GM11168 (cell line): ENCODE results near the gene GBF1.

Source experiments
- in situ Hi-C: fragments of 300-500 bp; cut with MboI; formaldehyde crosslinking; loops from one replicate; pipeline ENCODE4 v1.12.0; 2022; ENCODE audit warnings: low sequenced_read_pairs; ENCODE audit not compliant: unreplicated experiment

The GBF1 gene

GRCh38 chr10:102264371-102264770 lies 19.0 kb downstream of the GBF1 start:
- in situ Hi-C loops: no loop called here

DNA sequence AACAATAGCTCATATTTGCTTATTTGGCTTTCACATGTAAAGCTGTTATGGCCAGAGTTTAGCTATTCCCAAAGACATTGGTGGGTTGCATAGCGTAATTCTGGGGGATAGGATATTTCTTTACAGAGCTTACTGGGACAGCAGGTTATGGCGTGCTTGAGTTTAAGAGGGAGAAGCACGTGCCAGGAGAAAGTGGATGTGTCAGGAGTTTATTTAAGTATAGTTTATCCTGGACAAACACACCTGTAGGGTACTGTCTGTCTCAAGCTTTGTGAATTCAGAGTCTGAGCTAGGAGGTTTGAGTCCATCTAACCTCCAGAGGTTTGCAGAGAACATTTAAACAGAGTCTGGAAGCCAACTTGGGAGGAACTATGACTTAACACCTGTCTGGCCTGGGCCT lies 21.3 kb downstream of the GBF1 start:
- in situ Hi-C loops: no loop called here

DNA sequence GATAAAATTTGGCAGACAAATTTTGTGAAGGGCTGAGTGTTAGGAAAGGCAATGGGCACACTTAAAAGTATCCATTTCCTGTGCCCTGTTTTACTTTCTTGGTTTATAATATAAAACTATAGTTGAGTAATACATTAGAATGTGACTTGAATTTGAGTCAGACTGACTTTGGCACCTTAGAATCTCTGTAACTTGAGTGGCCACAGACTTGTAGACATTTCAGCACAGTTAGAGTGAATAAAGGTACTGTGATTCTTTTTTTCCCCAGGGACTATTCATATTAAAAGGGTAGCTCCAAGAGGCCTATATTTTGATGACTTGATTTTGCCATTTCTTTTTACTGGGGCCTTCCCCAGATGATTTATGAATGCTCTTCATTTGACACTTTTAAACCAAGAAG lies 22.4 kb downstream of the GBF1 start:
- in situ Hi-C loops: no loop called here

DNA sequence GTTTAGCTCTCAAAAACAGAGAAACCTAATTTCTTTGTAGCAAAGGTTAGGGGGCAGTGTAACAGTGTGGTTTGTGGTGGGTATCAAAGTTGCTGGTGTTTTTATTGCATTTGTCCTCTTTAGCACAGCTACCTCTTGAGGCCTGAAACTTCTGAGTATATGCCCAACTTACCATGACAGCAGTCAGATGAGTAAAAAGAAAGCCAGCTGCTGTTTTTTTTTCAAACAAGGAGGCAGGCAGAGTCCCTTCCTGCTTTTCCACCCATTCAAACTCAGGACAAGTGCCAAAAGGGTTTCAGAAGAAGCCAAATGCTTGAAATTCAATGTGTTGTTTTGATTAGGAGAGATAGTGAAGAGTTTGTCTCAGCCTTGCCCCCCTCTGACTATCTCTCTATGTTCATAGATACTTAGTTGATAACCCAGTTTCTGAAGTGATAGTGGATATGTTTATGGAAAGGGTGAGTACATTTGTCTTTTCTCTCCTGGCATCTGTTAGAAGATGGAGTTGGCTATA lies 23.1 kb downstream of the GBF1 start:
- in situ Hi-C loops: no loop called here

DNA sequence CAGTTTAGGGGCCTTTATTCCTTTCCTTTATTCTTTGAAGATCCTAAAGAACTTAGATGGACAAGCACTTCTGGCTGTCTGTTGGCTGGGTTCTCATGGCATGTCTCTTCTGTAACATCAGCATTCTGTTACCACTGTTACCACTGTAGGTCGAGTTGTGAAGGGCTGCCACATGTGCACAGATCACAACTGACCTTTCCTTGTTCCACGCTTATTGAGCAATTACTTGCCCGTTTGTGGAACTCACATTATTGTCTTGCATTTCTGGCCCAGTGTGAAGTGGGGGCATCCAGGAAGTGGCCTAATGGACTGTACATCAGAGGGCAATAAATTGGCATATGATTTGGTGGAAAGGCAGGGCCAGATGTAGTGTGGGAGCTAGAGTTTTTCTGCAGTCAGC lies 23.7 kb downstream of the GBF1 start:
- in situ Hi-C loops: no loop called here

DNA sequence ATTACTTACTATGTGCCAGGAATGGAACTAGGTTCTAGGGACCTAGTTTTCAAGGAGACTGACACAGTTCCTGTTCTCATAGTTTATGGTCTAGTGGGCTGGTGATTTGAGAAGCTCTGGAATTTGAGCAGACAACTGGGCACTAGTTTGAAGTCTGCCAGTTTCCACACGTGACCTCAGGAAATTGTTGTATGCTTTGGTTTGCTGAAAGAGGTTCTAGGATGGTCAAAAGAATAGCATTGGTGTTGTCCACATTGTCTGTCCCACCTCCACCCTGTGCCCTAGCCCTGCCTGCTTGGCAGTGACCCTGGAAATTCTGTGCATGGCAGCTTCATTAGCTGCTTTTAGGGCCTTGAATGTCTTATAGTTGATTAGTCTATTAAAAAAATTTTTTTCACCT lies 28.7 kb downstream of the GBF1 start:
- in situ Hi-C loops: no loop called here

DNA sequence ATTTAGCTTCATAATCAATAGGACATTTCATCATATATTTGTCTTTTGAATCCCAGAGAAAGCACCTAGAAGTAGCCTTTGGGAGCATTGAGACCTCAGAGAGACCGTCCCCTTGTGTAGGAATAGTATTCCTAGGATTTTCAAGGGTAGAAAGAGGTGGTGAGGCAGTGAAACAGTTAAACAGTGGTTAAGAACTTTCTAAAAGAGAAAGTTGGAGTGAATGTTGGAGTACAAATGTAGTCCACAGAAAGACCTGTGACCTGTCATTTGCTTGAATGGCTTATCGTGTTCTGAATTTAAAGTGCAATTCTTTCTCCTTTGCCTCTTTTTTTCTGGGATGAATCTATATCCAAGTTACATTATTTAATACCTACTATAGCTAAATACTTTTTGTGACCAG lies 30.0 kb downstream of the GBF1 start:
- in situ Hi-C loops: no loop called here

DNA sequence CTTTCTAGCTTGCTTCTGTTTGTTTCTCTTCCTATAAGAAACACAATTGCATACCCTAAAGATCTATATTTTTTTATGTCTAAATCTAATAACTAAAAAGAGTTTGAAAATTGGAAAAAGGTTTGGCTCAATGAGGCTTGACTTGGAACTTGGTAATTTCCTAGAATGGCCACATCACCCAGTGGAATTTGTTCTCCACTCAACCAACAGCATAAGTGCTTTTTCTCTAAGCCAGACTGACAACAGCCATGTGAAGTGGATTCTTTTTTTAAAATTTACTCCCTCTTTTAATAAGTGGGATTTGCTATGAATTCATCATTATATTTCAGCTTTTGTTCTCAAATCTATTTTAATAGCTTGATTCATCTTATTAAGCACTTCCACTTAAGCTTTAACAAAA lies 33.8 kb downstream of the GBF1 start:
- in situ Hi-C loops: no loop called here

- in situ Hi-C loops: no loop called here
Observed at GRCh38 chr10:102280397-102281101, 35.2 kb downstream of the GBF1 start.

- in situ Hi-C loops: no loop called here
Observed at GRCh38 chr10:102281102-102281487, 35.8 kb downstream of the GBF1 start.

- in situ Hi-C loops: no loop called here
Observed at GRCh38 chr10:102283488-102283887, 38.2 kb downstream of the GBF1 start.

DNA sequence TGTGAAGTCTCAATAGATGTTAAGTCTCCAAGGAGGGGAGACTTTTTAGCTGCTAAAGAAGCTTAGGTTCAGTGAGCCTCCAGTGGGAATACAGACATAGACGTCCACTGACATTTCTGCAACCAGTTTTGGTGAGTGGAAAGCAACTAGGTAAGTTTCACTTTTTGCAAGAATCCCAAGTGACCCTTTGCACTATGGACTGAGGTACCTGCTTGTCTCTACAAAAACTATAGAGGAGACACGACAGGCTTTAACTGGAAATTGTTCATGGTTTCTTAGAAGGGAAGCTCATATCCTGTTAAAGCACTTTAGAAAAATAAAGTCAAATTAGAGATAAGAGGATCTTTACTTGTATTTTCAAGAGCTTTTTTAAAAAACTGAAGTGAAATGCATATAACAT lies 38.6 kb downstream of the GBF1 start:
- in situ Hi-C loops: no loop called here

DNA sequence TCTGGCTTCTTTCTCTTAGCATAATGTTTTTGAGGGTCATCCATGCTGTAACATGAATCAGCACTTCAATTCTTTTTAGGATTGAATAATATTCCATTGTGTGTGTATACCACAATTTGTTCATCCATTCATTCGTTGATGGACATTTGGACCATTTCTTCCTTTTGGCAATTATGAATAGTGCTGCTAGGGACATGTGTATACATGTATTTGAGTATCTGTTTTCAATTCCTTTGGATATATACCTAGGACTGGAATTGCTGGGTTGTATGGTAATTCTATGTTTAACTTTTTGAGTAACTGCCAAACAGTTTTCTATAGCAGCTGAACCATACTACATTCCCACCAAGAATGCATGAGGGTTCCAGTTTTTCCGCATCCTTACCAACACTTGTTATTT lies 39.2 kb downstream of the GBF1 start:
- in situ Hi-C loops: no loop called here

DNA sequence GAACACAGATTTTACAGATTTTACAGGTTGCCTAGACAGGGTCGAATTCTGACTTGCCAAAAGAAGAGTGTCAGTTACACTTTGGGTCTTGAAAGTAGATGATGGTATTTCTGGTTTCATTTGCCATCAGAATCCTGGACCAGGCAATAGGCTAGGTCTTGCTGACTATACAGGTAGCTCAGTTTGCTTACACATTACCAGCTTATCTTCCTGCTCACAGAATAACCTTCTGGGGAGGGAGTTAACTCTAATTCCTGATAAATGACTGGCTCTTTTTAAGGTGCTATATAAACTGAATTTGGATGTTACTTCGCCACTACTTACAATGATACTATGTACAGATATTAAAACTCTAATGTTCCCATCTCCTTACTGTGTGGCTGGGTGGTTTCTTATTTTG lies 39.8 kb downstream of the GBF1 start:
- in situ Hi-C loops: no loop called here

DNA sequence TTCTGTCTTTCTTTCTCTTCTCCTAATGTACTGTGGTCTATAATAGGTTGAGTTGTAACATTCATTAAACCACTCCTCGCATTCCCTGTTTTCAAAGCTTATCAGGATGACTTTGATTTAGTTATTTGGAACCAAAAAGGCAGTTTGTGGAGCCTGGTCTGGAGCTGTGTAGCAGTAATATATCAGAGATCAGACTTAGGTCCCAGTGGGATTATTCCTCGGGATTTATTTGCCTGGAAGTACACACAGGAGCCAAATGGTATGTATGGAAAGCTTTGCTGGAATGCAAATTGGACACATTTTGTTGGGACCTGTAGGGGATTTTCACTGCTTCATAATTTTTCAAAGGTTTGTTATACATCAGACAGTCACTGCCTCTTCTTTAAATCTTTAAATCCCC lies 40.9 kb downstream of the GBF1 start:
- in situ Hi-C loops: no loop called here

GRCh38 chr10:102287538-102287937 lies 42.2 kb downstream of the GBF1 start:
- in situ Hi-C loops: no loop called here

DNA sequence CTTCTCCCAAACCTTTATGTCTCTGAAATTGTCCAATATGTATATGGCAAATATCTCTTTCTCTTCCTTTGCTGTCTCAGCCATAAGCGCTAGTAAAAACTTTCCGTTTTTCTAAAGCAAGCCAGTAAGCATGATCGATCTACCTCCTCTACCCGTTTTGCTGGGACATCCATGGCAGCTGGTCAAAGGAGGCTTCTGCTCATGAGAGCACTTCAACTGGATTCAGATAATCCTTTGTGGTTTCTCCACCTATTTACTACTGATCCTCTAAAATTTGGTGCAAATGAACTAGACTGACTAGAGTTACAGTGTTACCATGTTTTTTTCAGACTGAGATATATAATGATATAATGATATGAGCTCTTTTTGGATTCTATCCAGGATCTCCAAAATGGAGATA lies 42.7 kb downstream of the GBF1 start:
- in situ Hi-C loops: no loop called here

DNA sequence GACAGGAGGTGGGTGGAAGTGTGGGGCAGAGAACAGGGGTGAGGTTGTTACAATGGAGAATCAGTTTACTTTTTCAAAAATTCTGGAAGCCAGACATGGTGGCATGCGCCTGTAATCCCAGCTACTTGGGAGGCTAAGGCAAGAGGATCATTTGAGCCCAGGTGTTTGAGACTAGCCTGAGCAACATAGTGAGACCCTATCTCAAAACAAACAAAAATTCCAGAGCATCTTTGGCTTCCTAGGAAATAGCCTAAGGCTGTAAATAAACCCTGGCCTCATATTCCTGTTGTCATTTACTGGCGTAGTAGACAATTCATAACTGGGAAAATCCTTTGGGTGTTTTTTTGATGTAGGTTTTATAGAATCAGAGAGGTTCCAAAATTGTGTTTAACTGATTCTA lies 44.0 kb downstream of the GBF1 start:
- in situ Hi-C loops: no loop called here

DNA sequence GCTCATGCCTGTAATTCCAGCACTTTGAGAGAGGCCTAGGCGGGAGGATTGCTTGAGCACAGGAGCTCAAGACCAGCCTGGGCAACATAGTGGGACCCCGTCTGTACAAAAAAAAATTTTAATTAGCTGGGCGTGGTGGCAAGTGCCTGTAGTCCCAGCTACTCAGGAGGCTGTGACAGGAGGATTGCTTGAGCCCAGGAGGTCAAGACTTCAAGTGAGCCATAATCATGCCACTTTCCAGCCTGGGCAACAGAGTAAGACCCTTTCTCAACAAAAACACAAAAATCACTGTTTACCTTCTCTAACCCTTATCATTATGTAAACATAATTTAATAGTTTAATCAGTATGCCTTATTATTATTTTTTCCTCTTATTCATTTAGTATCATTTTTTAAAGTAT lies 44.5 kb downstream of the GBF1 start:
- in situ Hi-C loops: no loop called here

DNA sequence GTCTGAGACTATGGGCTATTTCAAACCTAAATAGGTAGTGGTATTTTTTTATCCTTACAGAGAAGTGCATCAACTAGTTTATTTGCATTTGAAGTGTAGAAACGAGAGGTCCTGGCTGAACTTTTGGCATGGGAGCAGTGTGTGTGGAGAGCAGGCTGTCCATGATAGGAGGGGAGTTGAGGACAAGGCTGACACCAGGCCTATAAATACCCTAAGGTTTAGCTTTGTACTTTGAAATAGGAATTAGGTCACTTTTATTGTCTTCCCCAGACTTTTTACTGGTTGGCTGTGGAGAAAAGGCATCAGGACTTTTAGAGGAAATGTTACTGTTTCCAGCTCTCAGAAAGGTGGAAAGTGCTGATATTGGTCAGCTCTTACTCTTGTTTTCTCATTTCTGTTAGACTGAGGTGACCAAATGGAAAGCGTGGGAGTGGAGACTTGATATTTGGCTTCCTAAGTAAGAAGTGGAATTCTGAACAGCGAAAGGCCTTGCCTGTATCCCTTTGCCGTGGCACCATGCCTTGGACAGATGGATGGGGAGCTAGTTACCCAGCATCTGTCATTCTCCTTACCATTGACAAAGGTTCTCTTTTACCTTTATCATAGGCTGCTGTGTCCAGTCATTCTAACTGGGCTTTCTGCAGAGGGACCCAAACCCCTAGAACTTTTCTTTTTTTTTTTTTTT lies 46.0 kb downstream of the GBF1 start:
- in situ Hi-C loops: no loop called here

- in situ Hi-C loops: no loop called here
Observed at GRCh38 chr10:102297101-102297500, 51.8 kb downstream of the GBF1 start.

GRCh38 chr10:102298899-102299298 lies 53.6 kb downstream of the GBF1 start:
- in situ Hi-C loops: no loop called here
